ENCODE measurements around the gene LSAMP.
"Not testable (repeated sequence)": the region's sequence is repeated elsewhere in the genome, so short reads cannot be mapped to it uniquely, and the experiment has no call there.

Gene LSAMP

DNA sequence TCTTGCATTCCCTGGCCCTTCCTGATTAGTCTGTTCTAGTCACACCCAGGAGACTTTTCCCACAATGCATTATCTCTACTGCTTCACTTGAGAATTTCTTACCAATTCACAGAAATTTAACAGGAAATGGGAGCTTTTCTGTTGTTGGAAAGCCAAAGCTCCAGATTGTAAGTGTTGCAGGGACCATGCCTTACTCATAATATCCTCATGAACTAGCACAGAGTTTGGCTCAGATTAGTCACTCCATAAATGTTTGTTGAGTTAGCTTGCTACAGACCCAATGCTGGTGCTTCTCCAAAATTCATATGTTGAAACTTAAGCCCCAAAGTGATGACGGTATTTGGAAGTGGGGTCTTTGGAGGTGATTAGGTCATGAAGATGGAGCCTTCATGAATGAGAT is 589.4 kb downstream of the LSAMP start:
- no peak overlapping the region for H3K4me3 ChIP-seq (ENCODE audit: insufficient read depth, low read depth, low read length)
- H3K36me3 ChIP-seq (ENCODE audit: control insufficient read depth, insufficient read depth, low read length) = no peaks in the 10 kb centered on the region
- H3K4me1 ChIP-seq (ENCODE audit: control insufficient read depth, insufficient read depth, low read length) = peaks cover 15% of the 10 kb centered on the region
- no peaks in the 10 kb centered on the region for H3K27me3 ChIP-seq (ENCODE audit: control insufficient read depth, insufficient read depth, low read length, poor library complexity, severe bottlenecking)
- 97 to 98% methylated on average over 1 of the region's 1 CpG for WGBS, 2 experiments
- no peak overlapping the region for H3K27ac ChIP-seq (ENCODE audit: insufficient read depth, low read depth, low read length, poor library complexity, severe bottlenecking)
- H3K9me3 ChIP-seq (ENCODE audit: control insufficient read depth, low read length) = no peaks in the 10 kb centered on the region

DNA sequence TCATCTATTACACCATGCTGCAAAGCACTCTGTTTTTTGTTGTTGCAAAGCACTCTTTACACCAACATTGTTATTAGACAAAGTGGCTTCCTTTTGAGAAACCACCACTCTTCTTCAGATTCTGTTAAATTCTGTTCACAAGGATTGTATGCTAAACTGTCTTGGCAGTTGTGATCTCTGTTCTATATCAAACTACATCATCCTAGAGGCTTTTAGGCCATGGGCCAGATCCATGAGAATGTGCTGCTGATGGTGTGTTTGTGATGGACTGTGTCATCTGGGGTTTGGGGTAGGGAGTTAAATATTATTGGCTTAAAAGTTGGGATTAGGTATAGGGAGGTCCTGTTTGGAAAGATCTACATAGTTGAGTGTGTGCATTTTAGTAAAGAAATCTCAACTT is 592.2 kb downstream of the LSAMP start:
- no peaks in the 10 kb centered on the region for H3K36me3 ChIP-seq (ENCODE audit: control insufficient read depth, insufficient read depth, low read length)
- no peak overlapping the region for H3K4me3 ChIP-seq (ENCODE audit: insufficient read depth, low read depth, low read length)
- no peaks in the 10 kb centered on the region for H3K27me3 ChIP-seq (ENCODE audit: control insufficient read depth, insufficient read depth, low read length, poor library complexity, severe bottlenecking)
- H3K27ac ChIP-seq (ENCODE audit: insufficient read depth, low read depth, low read length, poor library complexity, severe bottlenecking) = no peak overlapping the region
- no peaks in the 10 kb centered on the region for H3K4me1 ChIP-seq (ENCODE audit: control insufficient read depth, insufficient read depth, low read length)
- no peaks in the 10 kb centered on the region for H3K9me3 ChIP-seq (ENCODE audit: control insufficient read depth, low read length)

DNA sequence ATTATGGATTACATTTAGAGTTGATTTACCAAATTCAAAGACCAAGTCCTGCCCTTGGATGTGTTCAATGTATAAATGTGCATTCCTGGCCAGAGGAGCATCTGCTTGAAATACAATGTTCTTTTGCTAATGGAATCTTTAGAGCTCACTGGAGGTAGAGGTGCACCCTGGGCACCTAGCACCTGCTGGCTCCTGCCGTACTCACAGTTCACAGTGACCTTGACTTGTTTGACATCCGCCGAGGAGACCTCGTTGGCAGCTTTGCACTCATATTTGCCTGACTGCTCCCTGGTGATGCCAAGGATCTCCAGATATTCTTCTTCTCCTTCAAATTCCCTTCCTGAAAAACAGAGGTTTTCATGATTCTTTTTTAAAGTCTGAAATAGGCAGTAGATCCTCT is 593.0 kb downstream of the LSAMP start:
- Histone ChIP-seq H3K4me3 (ENCODE audit: insufficient read depth, low read depth, low read length) (no peak overlapping the region), H3K27ac (ENCODE audit: insufficient read depth, low read depth, low read length, poor library complexity, severe bottlenecking) (no peak overlapping the region), H3K27me3 (ENCODE audit: control insufficient read depth, insufficient read depth, low read length, poor library complexity, severe bottlenecking) (no peaks in the 10 kb centered on the region), H3K4me1 (ENCODE audit: control insufficient read depth, insufficient read depth, low read length) (no peaks in the 10 kb centered on the region), H3K9me3 (ENCODE audit: control insufficient read depth, low read length) (no peaks in the 10 kb centered on the region), H3K36me3 (ENCODE audit: control insufficient read depth, insufficient read depth, low read length) (no peaks in the 10 kb centered on the region)
- WGBS, 2 experiments = 91 to 96% methylated on average over 4 of the region's 4 CpGs

DNA sequence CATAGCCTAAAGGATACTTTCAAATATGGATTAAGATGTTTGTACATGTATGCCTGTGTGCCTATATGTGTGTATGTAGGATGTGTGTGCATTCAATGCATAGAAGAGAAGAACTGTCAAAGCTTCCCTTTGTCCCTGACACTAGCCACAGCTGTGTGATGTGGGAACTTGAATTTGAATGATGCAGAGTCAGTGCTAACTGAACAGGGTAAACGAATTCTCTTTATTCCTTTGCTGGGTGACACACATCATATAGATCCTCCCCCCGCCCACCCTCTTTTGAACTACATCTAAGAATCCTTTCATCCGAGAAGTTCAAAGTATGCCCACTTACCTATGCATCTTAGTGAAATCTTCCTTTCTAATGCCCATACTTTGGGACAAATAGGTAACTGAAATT is 593.7 kb downstream of the LSAMP start:
- WGBS, 2 experiments = 93 to 97% methylated on average over 3 of the region's 3 CpGs

DNA sequence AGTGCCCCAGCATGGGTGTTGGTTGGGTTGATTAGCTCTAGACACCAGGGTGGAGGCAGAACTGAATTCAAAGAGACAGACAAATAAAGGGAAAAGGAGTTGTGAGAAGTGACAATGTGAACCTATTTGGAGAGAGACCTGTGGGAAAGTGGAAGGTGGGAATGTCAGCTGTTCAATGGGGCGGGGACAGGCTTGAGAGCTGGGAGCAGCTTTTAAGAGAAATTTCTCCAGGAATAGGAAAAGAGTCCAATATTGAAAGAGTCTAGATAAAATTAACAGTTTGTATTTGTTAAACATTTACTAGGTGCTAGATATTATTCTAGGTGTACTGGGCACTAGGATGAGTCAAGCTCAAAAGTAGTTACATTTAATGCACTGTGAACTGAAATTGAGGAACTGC is 596.6 kb downstream of the LSAMP start:
- no peak overlapping the region for H3K27ac ChIP-seq (ENCODE audit: insufficient read depth, low read depth, low read length, poor library complexity, severe bottlenecking)
- WGBS, 2 experiments = 97 to 100% methylated on average over 1 of the region's 1 CpG
- H3K4me1 ChIP-seq (ENCODE audit: control insufficient read depth, insufficient read depth, low read length) = no peaks in the 10 kb centered on the region
- H3K36me3 ChIP-seq (ENCODE audit: control insufficient read depth, insufficient read depth, low read length) = no peaks in the 10 kb centered on the region
- H3K27me3 ChIP-seq (ENCODE audit: control insufficient read depth, insufficient read depth, low read length, poor library complexity, severe bottlenecking) = no peaks in the 10 kb centered on the region
- no peak overlapping the region for H3K4me3 ChIP-seq (ENCODE audit: insufficient read depth, low read depth, low read length)
- no peaks in the 10 kb centered on the region for H3K9me3 ChIP-seq (ENCODE audit: control insufficient read depth, low read length)

More for the DNA sequence above, 593.7 kb downstream of the LSAMP start:
- Histone ChIP-seq H3K9me3 (ENCODE audit: control insufficient read depth, low read length) (no peaks in the 10 kb centered on the region), H3K36me3 (ENCODE audit: control insufficient read depth, insufficient read depth, low read length) (no peaks in the 10 kb centered on the region), H3K4me3 (ENCODE audit: insufficient read depth, low read depth, low read length) (no peak overlapping the region), H3K4me1 (ENCODE audit: control insufficient read depth, insufficient read depth, low read length) (no peaks in the 10 kb centered on the region), H3K27me3 (ENCODE audit: control insufficient read depth, insufficient read depth, low read length, poor library complexity, severe bottlenecking) (no peaks in the 10 kb centered on the region), H3K27ac (ENCODE audit: insufficient read depth, low read depth, low read length, poor library complexity, severe bottlenecking) (no peak overlapping the region)

DNA sequence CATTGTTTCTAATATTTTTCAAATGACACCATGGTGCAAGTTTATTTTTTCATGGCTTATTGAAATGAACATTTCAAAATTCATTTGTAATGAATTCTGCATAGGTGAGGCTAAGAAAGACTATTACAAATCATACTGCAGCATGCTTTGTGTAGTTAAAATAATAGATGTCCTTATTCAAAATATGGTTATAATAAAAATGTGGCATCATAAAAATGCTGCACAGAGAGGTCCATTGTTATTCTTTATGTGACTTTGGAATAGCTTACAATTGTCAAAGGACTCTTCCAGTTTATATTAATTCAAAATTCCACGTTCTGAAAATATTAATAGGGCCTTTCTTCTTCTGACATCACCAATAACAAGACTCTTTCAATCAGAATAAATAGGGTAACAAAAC is 599.3 kb downstream of the LSAMP start:
- Histone ChIP-seq H3K36me3 (ENCODE audit: control insufficient read depth, insufficient read depth, low read length) (no peaks in the 10 kb centered on the region), H3K27me3 (ENCODE audit: control insufficient read depth, insufficient read depth, low read length, poor library complexity, severe bottlenecking) (no peaks in the 10 kb centered on the region), H3K4me1 (ENCODE audit: control insufficient read depth, insufficient read depth, low read length) (no peaks in the 10 kb centered on the region), H3K27ac (ENCODE audit: insufficient read depth, low read depth, low read length, poor library complexity, severe bottlenecking) (no peak overlapping the region), H3K4me3 (ENCODE audit: insufficient read depth, low read depth, low read length) (no peak overlapping the region), H3K9me3 (ENCODE audit: control insufficient read depth, low read length) (no peaks in the 10 kb centered on the region)
- WGBS, 2 experiments = 20% methylated on average over 1 of the region's 1 CpG; no CpG with 5 or more reads in 1 of the 2 experiments

DNA sequence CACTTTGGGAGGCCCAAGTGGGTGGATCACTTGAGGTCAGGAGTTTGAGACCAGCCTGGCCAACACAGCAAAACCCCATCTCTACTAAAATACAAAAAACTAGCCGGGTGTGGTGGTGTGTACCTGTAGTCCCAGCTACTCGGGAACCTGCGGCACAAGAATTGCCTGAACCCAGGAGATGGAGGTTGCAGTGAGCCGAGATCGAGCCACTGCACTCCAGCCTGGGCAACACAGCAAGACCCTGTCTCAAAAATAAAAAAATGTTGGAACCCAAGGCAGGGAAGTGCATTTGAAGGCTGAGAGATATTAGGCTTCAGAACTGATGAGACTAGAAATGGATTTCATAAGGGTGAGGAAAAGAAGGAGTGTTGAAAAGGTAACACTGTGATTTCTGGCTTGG is 600.6 kb downstream of the LSAMP start:
- H3K4me3 ChIP-seq (ENCODE audit: insufficient read depth, low read depth, low read length); H3K27me3 ChIP-seq (ENCODE audit: control insufficient read depth, insufficient read depth, low read length, poor library complexity, severe bottlenecking); H3K4me1 ChIP-seq (ENCODE audit: control insufficient read depth, insufficient read depth, low read length); H3K36me3 ChIP-seq (ENCODE audit: control insufficient read depth, insufficient read depth, low read length); H3K27ac ChIP-seq (ENCODE audit: insufficient read depth, low read depth, low read length, poor library complexity, severe bottlenecking); H3K9me3 ChIP-seq (ENCODE audit: control insufficient read depth, low read length): not testable (repeated sequence)
- WGBS, 2 experiments = 81 to 84% methylated on average over 5 of the region's 5 CpGs

DNA sequence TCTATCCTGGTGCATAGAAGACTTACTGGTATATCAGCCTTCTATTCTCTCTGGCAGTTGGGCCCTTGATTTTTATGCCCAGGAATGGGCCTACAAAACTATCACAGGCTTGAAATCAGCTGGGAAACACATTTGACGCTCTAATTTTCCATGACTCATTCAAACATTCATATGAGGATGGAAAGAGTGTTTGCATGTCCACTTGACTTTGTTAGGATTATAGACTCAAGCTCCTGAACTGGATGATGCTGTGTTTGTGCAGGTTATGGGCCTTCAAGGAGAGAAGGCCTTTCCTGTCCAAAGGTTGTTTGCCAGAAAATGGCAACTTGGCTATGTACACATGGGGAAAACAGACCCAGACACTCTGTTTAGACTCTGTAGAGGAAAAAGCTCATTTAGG is 602.1 kb downstream of the LSAMP start:
- 100% methylated on average over 1 of the region's 1 CpG for WGBS, 2 experiments
- H3K9me3 ChIP-seq (ENCODE audit: control insufficient read depth, low read length) = no peaks in the 10 kb centered on the region
- H3K27ac ChIP-seq (ENCODE audit: insufficient read depth, low read depth, low read length, poor library complexity, severe bottlenecking) = no peak overlapping the region
- no peak overlapping the region for H3K4me3 ChIP-seq (ENCODE audit: insufficient read depth, low read depth, low read length)
- H3K4me1 ChIP-seq (ENCODE audit: control insufficient read depth, insufficient read depth, low read length) = no peaks in the 10 kb centered on the region
- H3K27me3 ChIP-seq (ENCODE audit: control insufficient read depth, insufficient read depth, low read length, poor library complexity, severe bottlenecking) = no peaks in the 10 kb centered on the region
- no peaks in the 10 kb centered on the region for H3K36me3 ChIP-seq (ENCODE audit: control insufficient read depth, insufficient read depth, low read length)

DNA sequence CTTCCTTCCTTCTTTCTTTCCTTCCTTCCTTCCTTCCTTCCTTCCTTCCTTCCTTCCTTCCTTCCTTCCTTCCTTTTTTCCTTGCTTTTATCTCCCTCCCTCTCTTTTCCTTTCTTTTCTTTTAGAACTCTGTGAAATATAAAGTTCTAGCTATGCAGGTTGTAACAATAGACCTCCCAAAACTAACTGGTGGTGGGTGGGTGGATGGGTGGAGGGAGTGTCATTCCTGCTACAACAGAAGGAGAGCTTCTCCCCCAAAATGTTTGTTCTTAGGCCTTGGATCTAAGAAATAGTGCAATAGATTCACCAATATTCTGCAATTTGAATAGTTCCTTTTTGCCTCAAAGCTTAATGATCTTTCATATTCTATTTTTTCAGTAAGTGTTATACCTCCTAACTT is 606.0 kb downstream of the LSAMP start:
- Histone ChIP-seq H3K36me3 (ENCODE audit: control insufficient read depth, insufficient read depth, low read length) (no peaks in the 10 kb centered on the region), H3K9me3 (ENCODE audit: control insufficient read depth, low read length) (no peaks in the 10 kb centered on the region), H3K4me3 (ENCODE audit: insufficient read depth, low read depth, low read length) (no peak overlapping the region), H3K4me1 (ENCODE audit: control insufficient read depth, insufficient read depth, low read length) (no peaks in the 10 kb centered on the region), H3K27me3 (ENCODE audit: control insufficient read depth, insufficient read depth, low read length, poor library complexity, severe bottlenecking) (no peaks in the 10 kb centered on the region), H3K27ac (ENCODE audit: insufficient read depth, low read depth, low read length, poor library complexity, severe bottlenecking) (no peak overlapping the region)

DNA sequence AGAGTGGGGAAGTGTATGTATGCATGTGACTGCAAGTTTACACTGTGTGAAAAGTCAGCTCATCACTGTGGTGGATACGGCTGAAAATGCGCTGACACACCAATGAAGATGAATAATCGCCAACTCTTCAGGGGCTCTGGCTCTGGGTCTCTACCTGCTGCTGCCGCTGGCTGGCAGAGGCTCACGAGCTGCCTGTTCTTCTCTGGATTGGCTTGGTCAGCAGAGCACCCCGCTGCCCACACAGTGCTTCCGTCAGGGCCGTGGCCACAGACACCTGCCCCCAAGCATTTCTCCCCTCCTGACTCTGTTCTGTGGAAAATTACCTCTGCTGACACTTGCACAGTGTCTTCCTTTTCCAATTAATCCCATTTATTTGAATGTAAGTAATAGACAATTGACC is 606.5 kb downstream of the LSAMP start:
- H3K27ac ChIP-seq (ENCODE audit: insufficient read depth, low read depth, low read length, poor library complexity, severe bottlenecking) = no peak overlapping the region
- H3K36me3 ChIP-seq (ENCODE audit: control insufficient read depth, insufficient read depth, low read length) = no peaks in the 10 kb centered on the region
- no peaks in the 10 kb centered on the region for H3K4me1 ChIP-seq (ENCODE audit: control insufficient read depth, insufficient read depth, low read length)
- WGBS, 2 experiments = 94% methylated on average over 8 of the region's 8 CpGs
- H3K27me3 ChIP-seq (ENCODE audit: control insufficient read depth, insufficient read depth, low read length, poor library complexity, severe bottlenecking) = no peaks in the 10 kb centered on the region
- no peak overlapping the region for H3K4me3 ChIP-seq (ENCODE audit: insufficient read depth, low read depth, low read length)
- H3K9me3 ChIP-seq (ENCODE audit: control insufficient read depth, low read length) = no peaks in the 10 kb centered on the region

DNA sequence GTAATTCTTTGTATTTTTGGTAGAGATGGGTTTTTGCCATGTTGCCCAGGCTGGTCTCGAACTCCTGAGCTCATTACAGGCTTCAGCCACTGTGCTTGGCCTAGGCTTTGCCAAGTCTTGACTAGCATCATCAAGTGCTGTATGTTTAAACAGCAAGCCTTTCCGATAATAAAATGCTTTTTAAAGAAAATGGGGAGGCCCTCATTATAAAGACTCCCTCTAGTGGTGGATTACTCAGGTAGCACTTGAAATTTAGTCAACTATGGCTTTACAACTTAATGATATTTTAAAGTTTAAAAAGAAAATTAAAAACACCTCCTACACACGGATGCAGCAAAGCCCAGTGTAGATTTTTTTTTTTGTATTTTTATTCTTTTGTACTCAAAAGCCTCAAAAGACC is 608.3 kb downstream of the LSAMP start:
- H3K9me3 ChIP-seq (ENCODE audit: control insufficient read depth, low read length) = no peaks in the 10 kb centered on the region
- H3K27me3 ChIP-seq (ENCODE audit: control insufficient read depth, insufficient read depth, low read length, poor library complexity, severe bottlenecking) = no peaks in the 10 kb centered on the region
- H3K27ac ChIP-seq (ENCODE audit: insufficient read depth, low read depth, low read length, poor library complexity, severe bottlenecking) = no peak overlapping the region
- no peak overlapping the region for H3K4me3 ChIP-seq (ENCODE audit: insufficient read depth, low read depth, low read length)
- H3K36me3 ChIP-seq (ENCODE audit: control insufficient read depth, insufficient read depth, low read length) = no peaks in the 10 kb centered on the region
- 90 to 94% methylated on average over 2 of the region's 3 CpGs for WGBS, 2 experiments
- peaks cover 5% of the 10 kb centered on the region for H3K4me1 ChIP-seq (ENCODE audit: control insufficient read depth, insufficient read depth, low read length)
